ENCODE data around the gene CAVIN2. TPM values are rescaled to one million over a fixed set of nuclear protein-coding genes. Genes with fewer than 3 reads are reported as not detected.
A peak's percentile ranks its signal among the peaks of the same experiment; 100 is the strongest.

Gene CAVIN2
- total RNA-seq, 1 experiment from 2014 or later: 2.3 TPM

- POLR2A ChIA-PET (ENCODE audit: unreplicated experiment): no interaction called here
- H3K36me3 ChIP-seq (ENCODE audit: low read depth): no peaks in the 10 kb centered on the region
- DNase-seq: no peak
- no peak overlapping the region for H2AFZ ChIP-seq
- no peaks in the 10 kb centered on the region for H3K9me3 ChIP-seq (ENCODE audit: insufficient read depth, low read depth)
- H3K79me2 ChIP-seq (ENCODE audit: low read depth): no peaks in the 10 kb centered on the region
- H3F3A ChIP-seq (ENCODE audit: insufficient read depth, low read depth): no peaks in the 10 kb centered on the region
- no peaks in the 10 kb centered on the region for H3K27me3 ChIP-seq (ENCODE audit: insufficient read depth, low read depth)
- H3K4me3 ChIP-seq: no peak overlapping the region
- TF ChIP-seq CTCF (conservative IDR thresholded peaks at IDR 0.05) (no peak), EZH2 (IDR thresholded peaks at IDR 0.05; ENCODE audit: low read depth) (no peak)
- no peak overlapping the region for H3K4me2 ChIP-seq
- H4K20me1 ChIP-seq (ENCODE audit: insufficient read depth): no peaks in the 10 kb centered on the region
- no TSS peak for BruUV-seq (replicated peaks)
- CTCF ChIA-PET: no interaction called here
- H3K4me1 ChIP-seq (replicated peaks; ENCODE audit: insufficient read depth): no peaks in the 10 kb centered on the region
- no peaks in the 10 kb centered on the region for H3K9me2 ChIP-seq (ENCODE audit: insufficient read depth)
- intact Hi-C loops (cut with micrococcal nuclease; ENCODE audit: unreplicated experiment): no loop called here
- H3K27ac ChIP-seq: no peak overlapping the region
These were observed 38.2 kb upstream of the CAVIN2 start for GRCh38 chr2:191885098-191885497.

DNA sequence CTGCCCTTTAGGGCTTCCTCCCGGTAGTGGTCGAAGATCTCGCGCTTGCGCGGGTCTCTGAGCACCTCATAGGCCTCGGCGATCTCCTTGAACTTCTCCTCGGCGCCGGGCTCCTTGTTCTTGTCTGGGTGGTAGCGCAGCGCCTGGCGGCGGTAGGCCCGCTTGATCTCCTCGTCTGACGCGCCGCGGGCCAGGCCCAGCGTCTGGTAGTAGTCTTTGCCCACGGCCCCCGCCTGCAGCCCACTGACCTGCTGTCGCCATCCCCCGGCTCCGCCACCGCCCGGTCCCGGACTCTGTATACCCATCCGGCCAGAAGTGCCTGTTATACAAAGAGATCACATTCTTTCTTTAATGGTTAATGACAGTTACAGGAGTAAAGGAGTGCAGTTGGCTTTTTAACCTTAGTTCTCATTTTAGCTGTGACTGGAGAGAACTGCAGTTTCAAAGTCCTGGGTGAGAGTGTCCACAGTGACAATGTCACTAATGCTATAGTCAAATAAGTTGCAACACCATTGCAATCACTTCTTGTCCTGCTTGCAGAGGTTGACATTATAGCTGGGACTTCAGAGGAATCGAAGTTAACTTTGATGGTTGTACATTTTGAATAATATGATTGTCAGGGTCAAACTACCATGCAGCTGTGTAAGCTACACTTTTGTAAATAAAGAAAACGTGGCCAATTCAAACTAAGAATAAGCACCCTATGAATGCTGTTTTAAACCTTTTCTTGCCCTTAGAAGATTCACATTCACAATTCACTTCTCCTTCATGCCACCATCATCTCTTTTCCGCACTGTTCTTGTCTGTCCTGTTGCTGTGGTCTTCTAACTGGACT, 35.3 kb upstream of the CAVIN2 start:
- no peaks in the 10 kb centered on the region for H3K79me2 ChIP-seq (ENCODE audit: low read depth)
- no peak overlapping the region for H3K4me2 ChIP-seq
- H3K9me2 ChIP-seq (ENCODE audit: insufficient read depth): no peaks in the 10 kb centered on the region
- DNase-seq: no peak
- H2AFZ ChIP-seq: no peak overlapping the region
- intact Hi-C loops (cut with micrococcal nuclease; ENCODE audit: unreplicated experiment): no loop called here
- ChIA-PET CTCF (no interaction called here), POLR2A (ENCODE audit: unreplicated experiment) (no interaction called here)
- TF ChIP-seq EZH2 (IDR thresholded peaks at IDR 0.05; ENCODE audit: low read depth) (no peak), CTCF (conservative IDR thresholded peaks at IDR 0.05) (no peak)
- no peaks in the 10 kb centered on the region for H3K9me3 ChIP-seq (ENCODE audit: insufficient read depth, low read depth)
- no peaks in the 10 kb centered on the region for H4K20me1 ChIP-seq (ENCODE audit: insufficient read depth)
- H3K27me3 ChIP-seq (ENCODE audit: insufficient read depth, low read depth): no peaks in the 10 kb centered on the region
- BruUV-seq (replicated peaks): no TSS peak
- H3K36me3 ChIP-seq (ENCODE audit: low read depth): no peaks in the 10 kb centered on the region
- H3K27ac ChIP-seq: no peak overlapping the region
- 0 out of 2 replicates have a peak, but pooled peaks cover 8% of the 10 kb centered on the region for H3K4me1 ChIP-seq (replicated peaks; ENCODE audit: insufficient read depth)
- H3F3A ChIP-seq (ENCODE audit: insufficient read depth, low read depth): no peaks in the 10 kb centered on the region
- H3K4me3 ChIP-seq: no peak overlapping the region

GRCh38 chr2:191878548-191879279, 31.8 kb upstream of the CAVIN2 start:
- Histone ChIP-seq H2AFZ (no peak overlapping the region), H3K4me3 (no peak overlapping the region), H3K36me3 (ENCODE audit: low read depth) (no peaks in the 10 kb centered on the region), H3K9me3 (ENCODE audit: insufficient read depth, low read depth) (no peaks in the 10 kb centered on the region), H3K4me1 (replicated peaks; ENCODE audit: insufficient read depth) (0 out of 2 replicates have a peak, but pooled peaks cover 8% of the 10 kb centered on the region), H3K79me2 (ENCODE audit: low read depth) (no peaks in the 10 kb centered on the region), H3K4me2 (no peak overlapping the region), H4K20me1 (ENCODE audit: insufficient read depth) (no peaks in the 10 kb centered on the region), H3K9me2 (ENCODE audit: insufficient read depth) (no peaks in the 10 kb centered on the region), H3K27ac (peak overlapping the region; percentile 33), H3K27me3 (ENCODE audit: insufficient read depth, low read depth) (no peaks in the 10 kb centered on the region), H3F3A (ENCODE audit: insufficient read depth, low read depth) (no peaks in the 10 kb centered on the region)
- intact Hi-C loops (cut with micrococcal nuclease; ENCODE audit: unreplicated experiment): no loop called here
- no TSS peak for BruUV-seq (replicated peaks)
- ChIA-PET CTCF (no interaction called here), POLR2A (ENCODE audit: unreplicated experiment) (interaction anchor here (0.7 kb wide), 1 partner anchor 1181 kb away, joined by 11 read pairs; no protein-coding TSS in a partner anchor)
- no peak for TF ChIP-seq CTCF (conservative IDR thresholded peaks at IDR 0.05)
- DNase-seq: peak in 1 of 2 experiments; percentile 68

Data from PC-9 (cell line).